Mucosa of rectum (tissue), 2 donors: ENCODE measurements around the gene SVIP.

Experiments used
- H3K27ac ChIP-seq, 2 donors: one replicate each; pipeline ENCODE4 v1.7.0; 2013; ENCODE audit warnings: inconsistent platforms in 2 of 2, low read depth in 2 of 2, low read length in 2 of 2
- H3K27me3 ChIP-seq, 2 donors: one replicate each; pipeline ENCODE4 v1.7.0; 2013; ENCODE audit warnings: low read length in 2 of 2; ENCODE audit not compliant: control insufficient read depth in 2 of 2, insufficient read depth in 2 of 2
- H3K36me3 ChIP-seq, 2 donors: one replicate each; pipeline ENCODE4 v1.7.0; 2013; ENCODE audit warnings: low read length in 2 of 2; ENCODE audit not compliant: control insufficient read depth in 2 of 2, insufficient read depth in 2 of 2
- H3K4me1 ChIP-seq, 2 donors: one replicate each; pipeline ENCODE4 v1.7.0; 2013; ENCODE audit warnings: low read length in 2 of 2, mild to moderate bottlenecking in 1 of 2; ENCODE audit not compliant: control insufficient read depth in 2 of 2, insufficient read depth in 2 of 2
- H3K4me3 ChIP-seq, 2 donors: one replicate each; pipeline ENCODE4 v1.7.0; 2013; ENCODE audit warnings: low read length in 2 of 2
- H3K9ac ChIP-seq, 2 donors: one replicate each; pipeline ENCODE4 v1.7.0; 2013; ENCODE audit warnings: low read length in 2 of 2, low read depth in 1 of 2, mild to moderate bottlenecking in 1 of 2
- H3K9me3 ChIP-seq, 2 donors: one replicate each; pipeline ENCODE4 v1.7.0; 2013; ENCODE audit warnings: low read length in 2 of 2; ENCODE audit not compliant: control insufficient read depth in 2 of 2
- donor health status: healthy.
- donor health status: Normal muscosa, but diverticular disease.

Gene SVIP, protein sequence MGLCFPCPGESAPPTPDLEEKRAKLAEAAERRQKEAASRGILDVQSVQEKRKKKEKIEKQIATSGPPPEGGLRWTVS

DNA sequence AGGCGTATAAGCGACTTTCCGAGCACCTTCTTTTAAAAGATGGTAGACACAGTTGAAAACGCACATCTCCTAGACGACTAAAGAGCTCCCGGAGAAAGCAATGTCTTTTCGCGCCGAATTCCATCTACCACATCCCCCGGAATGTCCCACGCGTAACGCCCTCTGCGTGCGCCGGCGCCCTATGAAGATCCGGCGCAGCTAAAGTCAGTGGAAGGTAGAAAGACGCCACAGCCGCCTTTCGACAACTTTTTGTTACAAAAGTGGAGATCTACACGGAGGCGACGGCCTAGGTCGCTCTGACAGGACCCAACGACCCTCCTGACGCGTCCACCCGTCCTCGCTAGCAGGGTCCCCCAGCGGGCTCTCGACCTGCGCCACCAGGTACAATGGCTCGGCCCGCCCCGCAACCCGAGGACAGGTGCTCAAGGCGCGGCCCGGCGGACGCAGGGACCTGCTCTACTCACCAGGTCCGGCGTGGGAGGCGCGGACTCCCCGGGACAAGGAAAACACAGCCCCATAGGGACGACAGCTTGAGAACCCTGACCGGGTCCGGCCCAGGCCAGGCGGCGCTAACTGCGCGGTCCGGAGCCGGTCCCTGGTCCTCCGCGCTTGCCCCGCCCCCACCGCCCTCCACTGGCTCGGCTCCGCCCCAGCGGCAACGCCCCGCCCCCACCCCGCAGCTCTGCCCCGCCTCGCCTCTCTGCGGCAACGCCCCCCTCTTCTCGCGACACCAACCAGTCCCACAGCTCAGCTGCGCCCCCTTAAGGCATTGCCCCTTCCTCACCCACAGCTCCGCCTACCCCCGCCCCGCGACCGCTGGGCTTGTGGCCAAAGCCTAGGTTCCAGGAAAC is at the start of gene SVIP:
Gene SVIP (minus strand): TSS at position 571 of the 851 bp plus-strand sequence. CDS start 53 bp downstream, at position 518.
- H3K36me3 ChIP-seq: peaks cover 4 to 6% of the 10 kb centered on the region in 2 donors
- H3K4me1 ChIP-seq: peaks cover 0 to 5% of the 10 kb centered on the region in 2 donors
- no peaks in the 10 kb centered on the region for H3K9me3 ChIP-seq
- H3K27me3 ChIP-seq: no peaks in the 10 kb centered on the region
- peak within 1 kb of the TSS; percentile 84 for H3K4me3 ChIP-seq
- peak within 1 kb of the TSS; percentile 84 to 86 for H3K27ac ChIP-seq
- peak within 1 kb of the TSS; percentile 76 to 86 for H3K9ac ChIP-seq

GRCh38 chr11:22878604-22879003 is 49.0 kb upstream of the SVIP start:
- Histone ChIP-seq H3K4me3 (no peak overlapping the region), H3K27me3 (no peaks in the 10 kb centered on the region), H3K27ac (no peak overlapping the region), H3K36me3 (no peaks in the 10 kb centered on the region), H3K9me3 (no peaks in the 10 kb centered on the region), H3K4me1 (peaks cover 0 to 3% of the 10 kb centered on the region in 2 donors), H3K9ac (no peak overlapping the region)

DNA sequence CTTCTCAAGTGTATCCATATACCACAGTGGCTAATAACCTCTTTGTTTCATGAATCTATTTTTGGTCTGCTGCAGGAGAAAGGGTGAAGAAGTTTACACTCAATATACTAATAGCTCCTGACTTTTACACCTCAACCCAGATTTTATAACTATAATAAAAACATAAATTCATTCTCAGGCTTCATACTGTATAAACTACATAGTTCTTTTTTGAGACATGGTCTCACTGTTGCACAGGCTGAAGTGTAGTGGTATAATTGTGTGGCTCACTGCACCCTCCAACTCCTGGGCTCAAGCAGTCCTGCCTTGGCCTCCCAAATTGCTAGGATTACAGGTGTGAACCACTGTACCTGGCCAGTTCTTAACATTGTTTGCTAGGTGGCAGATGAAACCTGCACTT is 48.4 kb upstream of the SVIP start:
- Histone ChIP-seq H3K27ac (no peak overlapping the region), H3K9ac (no peak overlapping the region), H3K27me3 (no peaks in the 10 kb centered on the region), H3K9me3 (no peaks in the 10 kb centered on the region), H3K4me3 (no peak overlapping the region), H3K4me1 (peaks cover 0 to 3% of the 10 kb centered on the region in 2 donors), H3K36me3 (no peaks in the 10 kb centered on the region)

DNA sequence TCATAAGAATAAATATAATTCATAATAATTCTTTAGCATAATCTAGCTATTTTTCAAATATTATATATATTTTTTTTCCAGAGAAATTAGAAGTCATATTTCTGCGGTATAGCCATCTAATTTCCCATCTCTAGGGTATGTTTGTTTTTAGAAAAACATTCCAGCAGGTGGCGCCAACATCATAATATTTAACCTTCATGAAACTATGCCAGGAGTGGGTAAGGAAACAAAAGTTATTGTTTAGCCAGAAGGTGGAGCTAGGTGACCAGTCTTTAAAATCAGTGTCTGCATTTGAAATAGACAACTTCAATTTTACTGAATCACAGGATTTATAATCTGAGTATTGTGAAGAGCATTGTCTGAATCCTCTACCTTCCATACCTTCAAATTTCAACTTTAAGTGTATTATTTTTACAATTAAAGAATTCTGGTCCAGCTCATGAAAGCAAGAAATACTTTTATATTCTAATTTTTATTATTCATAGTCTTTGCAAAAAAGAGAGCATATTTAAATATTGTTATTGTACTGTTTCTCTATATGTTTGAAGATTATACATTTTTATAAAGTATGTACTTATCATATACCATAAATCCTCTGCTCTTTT is 46.4 kb upstream of the SVIP start:
- H3K9me3 ChIP-seq: no peaks in the 10 kb centered on the region
- H3K4me1 ChIP-seq: peaks cover 0 to 3% of the 10 kb centered on the region in 2 donors
- H3K27ac ChIP-seq: no peak overlapping the region
- no peaks in the 10 kb centered on the region for H3K36me3 ChIP-seq
- no peaks in the 10 kb centered on the region for H3K27me3 ChIP-seq
- H3K4me3 ChIP-seq: no peak overlapping the region
- H3K9ac ChIP-seq: no peak overlapping the region

DNA sequence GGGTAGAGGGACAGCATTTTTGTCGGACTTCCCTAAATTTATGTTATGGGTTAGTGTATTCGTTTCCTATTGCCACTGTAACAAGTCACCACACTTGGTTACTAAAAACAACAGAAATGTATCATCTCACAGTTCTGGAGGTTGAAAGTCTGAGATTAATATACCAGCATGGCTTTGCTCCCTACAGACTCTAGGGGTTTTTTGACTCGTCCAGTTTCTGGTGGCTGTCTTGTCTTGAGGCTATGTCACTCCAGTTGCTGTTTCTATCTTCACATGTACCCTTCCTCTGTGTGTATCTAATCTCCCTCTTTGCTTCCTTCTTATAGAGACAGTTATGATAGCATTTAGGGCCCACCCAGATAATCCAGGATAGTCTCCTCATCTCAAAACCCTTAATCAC is 39.7 kb upstream of the SVIP start:
- Histone ChIP-seq H3K4me3 (no peak overlapping the region), H3K27ac (no peak overlapping the region), H3K36me3 (no peaks in the 10 kb centered on the region), H3K9ac (no peak overlapping the region), H3K9me3 (no peaks in the 10 kb centered on the region), H3K4me1 (no peaks in the 10 kb centered on the region), H3K27me3 (no peaks in the 10 kb centered on the region)

DNA sequence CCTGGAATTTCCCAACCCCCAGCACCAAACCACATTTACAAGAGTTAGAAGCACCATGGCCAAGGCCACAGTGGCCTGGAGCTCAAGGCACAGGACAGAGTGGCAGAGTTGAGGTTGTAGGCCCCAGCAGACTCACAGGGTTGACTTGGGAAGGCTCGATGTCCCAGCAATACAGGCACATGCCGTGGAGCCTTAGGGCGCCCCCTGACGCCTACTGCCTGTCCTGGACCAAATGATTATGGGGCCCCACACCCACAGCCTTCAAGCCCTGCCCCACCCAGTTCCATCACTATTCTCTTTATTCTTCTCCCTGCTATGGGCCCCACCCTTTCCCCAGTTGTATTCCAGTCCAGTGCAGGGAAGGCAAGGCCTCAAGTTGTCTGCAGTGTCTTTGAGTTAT is 30.6 kb upstream of the SVIP start, which contains the start of gene CCDC179:
Gene CCDC179 (minus strand): TSS at position 234 of the 400 bp plus-strand sequence. CDS start 53 bp downstream, at position 181.
- no peaks in the 10 kb centered on the region for H3K36me3 ChIP-seq
- no peak within 1 kb of the TSS for H3K9ac ChIP-seq
- no peaks in the 10 kb centered on the region for H3K4me1 ChIP-seq
- H3K4me3 ChIP-seq: no peak within 1 kb of the TSS
- H3K9me3 ChIP-seq: no peaks in the 10 kb centered on the region
- no peaks in the 10 kb centered on the region for H3K27me3 ChIP-seq
- H3K27ac ChIP-seq: no peak within 1 kb of the TSS

GRCh38 chr11:22859756-22860155 is 30.2 kb upstream of the SVIP start:
- H3K9me3 ChIP-seq: no peaks in the 10 kb centered on the region
- H3K27me3 ChIP-seq: no peaks in the 10 kb centered on the region
- no peaks in the 10 kb centered on the region for H3K36me3 ChIP-seq
- no peak overlapping the region for H3K9ac ChIP-seq
- no peaks in the 10 kb centered on the region for H3K4me1 ChIP-seq
- no peak overlapping the region for H3K4me3 ChIP-seq
- H3K27ac ChIP-seq: no peak overlapping the region

- no peak overlapping the region for H3K27ac ChIP-seq
These were observed 21.9 kb upstream of the SVIP start for GRCh38 chr11:22851477-22851876.

GRCh38 chr11:22846726-22847125 is 17.1 kb upstream of the SVIP start:
- no peak overlapping the region for H3K4me3 ChIP-seq
- H3K9me3 ChIP-seq: no peaks in the 10 kb centered on the region
- no peak overlapping the region for H3K9ac ChIP-seq
- no peaks in the 10 kb centered on the region for H3K27me3 ChIP-seq
- H3K36me3 ChIP-seq: no peaks in the 10 kb centered on the region
- no peak overlapping the region for H3K27ac ChIP-seq
- no peaks in the 10 kb centered on the region for H3K4me1 ChIP-seq

More at GRCh38 chr11:22851477-22851876, 21.9 kb upstream of the SVIP start:
- H3K9me3 ChIP-seq: no peaks in the 10 kb centered on the region
- H3K9ac ChIP-seq: no peak overlapping the region
- H3K4me1 ChIP-seq: no peaks in the 10 kb centered on the region
- H3K4me3 ChIP-seq: no peak overlapping the region
- H3K27me3 ChIP-seq: no peaks in the 10 kb centered on the region
- H3K36me3 ChIP-seq: no peaks in the 10 kb centered on the region

DNA sequence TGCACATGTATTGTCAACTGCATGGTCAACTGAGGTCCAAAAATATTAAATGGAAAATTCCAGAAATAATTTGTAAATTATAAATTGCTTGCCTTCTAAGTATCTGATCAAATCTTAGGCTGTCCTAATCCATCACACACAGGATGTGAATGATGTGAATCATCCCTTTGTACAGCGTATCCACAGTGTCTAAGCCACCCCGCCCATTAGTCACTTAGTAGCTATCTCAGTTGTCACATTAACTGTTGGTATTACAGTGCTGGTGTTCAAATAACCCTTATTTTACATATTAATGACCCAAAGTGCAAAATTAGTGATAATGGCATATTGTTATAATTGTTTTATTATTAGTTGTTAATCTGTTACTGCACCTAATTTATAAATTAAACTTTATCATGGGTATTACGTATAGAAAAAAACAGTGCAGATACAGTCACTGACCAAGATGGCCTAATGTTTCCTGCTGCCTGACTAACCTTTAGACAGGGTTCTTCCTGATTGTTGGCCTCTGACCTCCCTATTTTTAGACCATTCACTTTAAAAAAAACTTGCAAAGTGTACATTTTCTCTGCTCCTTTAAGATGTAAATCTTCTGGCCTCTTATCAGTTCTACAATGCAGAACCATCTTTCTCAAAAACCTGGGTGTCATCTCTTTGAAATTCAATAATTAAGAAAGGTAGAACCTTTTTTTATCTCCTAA is 2.9 kb upstream of the SVIP start:
- no peak overlapping the region for H3K27ac ChIP-seq
- H3K4me1 ChIP-seq: peaks cover 0 to 5% of the 10 kb centered on the region in 2 donors
- H3K4me3 ChIP-seq: no peak overlapping the region
- no peaks in the 10 kb centered on the region for H3K36me3 ChIP-seq
- no peaks in the 10 kb centered on the region for H3K9me3 ChIP-seq
- no peaks in the 10 kb centered on the region for H3K27me3 ChIP-seq
- no peak overlapping the region for H3K9ac ChIP-seq
